Lower lobe of right lung (tissue), 2 donors: Measurements from ENCODE around the gene DPYD. TPM values are rescaled to one million over a fixed set of nuclear protein-coding genes. Genes with fewer than 3 reads are reported as not detected.

ENCODE experiments used
- ATAC-seq, 2 donors: fragments of 200-7000 bp; cut with Tn5 transposase; one replicate each; pipeline ENCODE4 v1.9.1; 2020 to 2022; ENCODE audit warnings: mild to moderate bottlenecking in 2 of 2, moderate library complexity in 2 of 2
- DNase-seq: peaks from one replicate; pipeline ENCODE4 v3.0.0-alpha.2; 2020
- H3K27ac ChIP-seq: fragments of 200-600 bp; one replicate; pipeline ENCODE4 v1.8.0; 2022
- H3K27me3 ChIP-seq: fragments of 200-600 bp; one replicate; pipeline ENCODE4 v1.8.0; 2022; ENCODE audit warnings: low read depth
- H3K36me3 ChIP-seq: fragments of 200-600 bp; one replicate; pipeline ENCODE4 v1.8.0; 2022; ENCODE audit warnings: mild to moderate bottlenecking
- H3K4me1 ChIP-seq: fragments of 200-600 bp; one replicate; pipeline ENCODE4 v1.8.0; 2022
- H3K4me3 ChIP-seq: fragments of 200-600 bp; one replicate; pipeline ENCODE4 v1.8.0; 2022; ENCODE audit warnings: mild to moderate bottlenecking
- H3K9me3 ChIP-seq: fragments of 200-600 bp; one replicate; pipeline ENCODE4 v1.8.0; 2022
- CTCF ChIP-seq: fragments of 200-600 bp; IDR thresholded peaks from one replicate; pipeline ENCODE4 v1.8.0; 2022; ENCODE audit warnings: antibody characterized with exemption, mild to moderate bottlenecking
- intact Hi-C: fragments of 100-400 bp; cut with DNase I; formaldehyde crosslinking; loops from one replicate; pipeline ENCODE4 v1.11.0; 2022
- total RNA-seq: library from RNA; stranded (reverse); fragmentation: NEBNext Ultra II Directional; extraction: Animal tissue kit (Norgen Biotek cat#: 25700); gene quantifications from one replicate; pipeline ENCODE4 v1.2.1, GENCODE V29; 2021
- donor health status: DM: no; HTN: yes; CAD: no; lungs with severe emphysema.

Gene DPYD
- total RNA-seq, 1 donor from 2014 or later = 91.9 TPM

GRCh38 chr1:97412166-97412565 lies 508.7 kb downstream of the DPYD start:
- no peak overlapping the region for H3K27ac ChIP-seq
- H3K36me3 ChIP-seq = peaks cover 6% of the 10 kb centered on the region
- no peak overlapping the region for H3K4me3 ChIP-seq
- ATAC-seq = no peak
- no peak for DNase-seq
- H3K4me1 ChIP-seq = no peaks in the 10 kb centered on the region
- no peak for TF ChIP-seq CTCF
- intact Hi-C loops = no loop called here
- no peaks in the 10 kb centered on the region for H3K27me3 ChIP-seq
- no peaks in the 10 kb centered on the region for H3K9me3 ChIP-seq

DNA sequence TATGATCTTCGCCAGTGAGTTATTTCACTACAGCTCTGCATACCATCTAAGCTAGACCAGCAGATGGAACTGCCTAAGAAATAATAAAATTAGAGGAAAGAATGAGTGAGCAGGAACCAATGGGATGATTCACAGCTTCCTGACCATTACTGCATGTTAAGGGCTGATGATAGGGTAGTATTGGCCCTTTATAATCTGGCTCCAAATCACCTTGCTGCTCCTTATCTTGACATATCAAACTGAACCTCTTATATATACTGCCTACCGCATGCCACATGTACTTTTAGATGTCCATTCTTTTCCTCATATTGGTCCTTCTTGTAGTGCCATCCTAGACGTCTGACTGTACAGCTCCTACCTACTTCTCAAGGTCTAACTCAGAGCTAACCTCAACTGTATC lies 524.4 kb downstream of the DPYD start:
- TF ChIP-seq CTCF = no peak
- H3K9me3 ChIP-seq = no peaks in the 10 kb centered on the region
- H3K4me1 ChIP-seq = no peaks in the 10 kb centered on the region
- intact Hi-C loops = no loop called here
- no peaks in the 10 kb centered on the region for H3K27me3 ChIP-seq
- DNase-seq = no peak
- no peaks in the 10 kb centered on the region for H3K36me3 ChIP-seq
- no peak for ATAC-seq
- no peak overlapping the region for H3K4me3 ChIP-seq
- H3K27ac ChIP-seq = no peak overlapping the region

- Histone ChIP-seq H3K36me3 (no peaks in the 10 kb centered on the region), H3K9me3 (no peaks in the 10 kb centered on the region), H3K4me1 (no peaks in the 10 kb centered on the region), H3K4me3 (no peak overlapping the region), H3K27me3 (no peaks in the 10 kb centered on the region), H3K27ac (no peak overlapping the region)
- intact Hi-C loops = no loop called here
- ATAC-seq (no peak), DNase-seq (no peak)
- no peak for TF ChIP-seq CTCF
These were observed 528.1 kb downstream of the DPYD start for GRCh38 chr1:97392701-97393100.

GRCh38 chr1:97385536-97386277 lies 535.1 kb downstream of the DPYD start:
- Histone ChIP-seq H3K27ac (no peak overlapping the region), H3K27me3 (no peaks in the 10 kb centered on the region), H3K9me3 (no peaks in the 10 kb centered on the region), H3K36me3 (no peaks in the 10 kb centered on the region), H3K4me1 (no peaks in the 10 kb centered on the region), H3K4me3 (no peak overlapping the region)
- no peak for DNase-seq
- TF ChIP-seq CTCF = no peak
- peak in 1 of 2 donors; percentile 14 for ATAC-seq
- intact Hi-C loops = no loop called here

DNA sequence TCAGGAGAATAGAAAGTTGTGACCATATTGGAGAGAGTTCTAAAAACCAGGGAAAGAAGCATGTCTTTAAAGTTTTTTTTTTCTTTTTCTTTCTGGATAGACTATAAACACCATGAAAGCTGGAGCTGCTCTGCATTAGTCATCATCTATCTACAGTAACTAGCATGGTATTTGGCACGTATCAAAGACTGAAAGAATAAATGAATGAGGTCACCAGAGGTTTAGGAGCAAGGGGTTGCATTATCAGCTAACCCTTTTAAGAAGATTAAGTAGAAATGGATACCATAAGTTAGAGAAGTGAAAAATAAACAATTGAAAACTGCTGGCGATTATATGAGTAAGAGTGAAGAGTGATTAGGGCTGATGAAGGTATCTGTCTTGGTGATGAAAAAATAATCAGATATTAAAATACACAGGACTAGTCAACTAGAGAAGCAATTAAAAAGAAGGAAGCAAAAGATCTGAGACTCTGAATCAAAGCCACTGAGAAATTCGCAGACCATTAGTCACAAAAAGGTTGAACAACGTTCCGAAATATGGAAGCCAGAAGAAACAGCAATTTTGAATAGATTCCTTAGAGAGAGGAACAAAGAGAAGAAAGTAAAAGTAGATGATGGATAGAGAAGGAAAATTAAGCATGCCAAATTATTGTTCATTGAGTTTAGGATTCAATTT lies 536.4 kb downstream of the DPYD start:
- ATAC-seq (no peak), DNase-seq (no peak)
- no peak overlapping the region for H3K4me3 ChIP-seq
- no peaks in the 10 kb centered on the region for H3K9me3 ChIP-seq
- no peak overlapping the region for H3K27ac ChIP-seq
- no peaks in the 10 kb centered on the region for H3K36me3 ChIP-seq
- TF ChIP-seq CTCF = no peak
- intact Hi-C loops = no loop called here
- H3K4me1 ChIP-seq = no peaks in the 10 kb centered on the region
- H3K27me3 ChIP-seq = no peaks in the 10 kb centered on the region
